Ishikawa (cell line): Measurements from ENCODE around the gene STPG4.

Source experiments
- CEBPB ChIP-seq: IDR thresholded peaks from 2 replicates; pipeline ENCODE4 v1.6.1; 2012
- CREB1 ChIP-seq: IDR thresholded peaks from 2 replicates; pipeline ENCODE4 v1.6.1; 2012; ENCODE audit warnings: low read depth
- EGR1 ChIP-seq: IDR thresholded peaks from 2 replicates; pipeline ENCODE4 v1.6.1; 2012
- EP300 ChIP-seq: IDR thresholded peaks from 2 replicates; pipeline ENCODE4 v1.6.1; 2012; ENCODE audit warnings: borderline replicate concordance
- FOXM1 ChIP-seq: IDR thresholded peaks from 2 replicates; pipeline ENCODE4 v1.6.1; 2012; ENCODE audit warnings: low read depth, borderline replicate concordance
- MAX ChIP-seq: IDR thresholded peaks from 2 replicates; pipeline ENCODE4 v1.6.1; 2012
- NFIC ChIP-seq: IDR thresholded peaks from 2 replicates; pipeline ENCODE4 v1.6.1; 2012
- RAD21 ChIP-seq: IDR thresholded peaks from 2 replicates; pipeline ENCODE4 v1.6.1; 2012; ENCODE audit warnings: low read depth
- REST ChIP-seq: IDR thresholded peaks from 2 replicates; pipeline ENCODE4 v1.6.1; 2012; ENCODE audit warnings: low read depth, mild to moderate bottlenecking
- TAF1 ChIP-seq: IDR thresholded peaks from 2 replicates; pipeline ENCODE4 v1.6.1; 2012; ENCODE audit warnings: low read depth, mild to moderate bottlenecking
- TCF12 ChIP-seq: IDR thresholded peaks from 2 replicates; pipeline ENCODE4 v1.6.1; 2012; ENCODE audit warnings: low read depth
- TEAD4 ChIP-seq: IDR thresholded peaks from 2 replicates; pipeline ENCODE4 v1.6.1; 2012
- YY1 ChIP-seq: IDR thresholded peaks from 2 replicates; pipeline ENCODE4 v1.6.1; 2012; ENCODE audit warnings: low read depth
- ZBTB7A ChIP-seq: IDR thresholded peaks from 2 replicates; pipeline ENCODE4 v1.6.1; 2012; ENCODE audit warnings: low read depth
- TF ChIP-seq, protein P1 (sequence below): IDR thresholded peaks from 2 replicates; pipeline ENCODE4 v1.6.1; 2012

The STPG4 gene

DNA sequence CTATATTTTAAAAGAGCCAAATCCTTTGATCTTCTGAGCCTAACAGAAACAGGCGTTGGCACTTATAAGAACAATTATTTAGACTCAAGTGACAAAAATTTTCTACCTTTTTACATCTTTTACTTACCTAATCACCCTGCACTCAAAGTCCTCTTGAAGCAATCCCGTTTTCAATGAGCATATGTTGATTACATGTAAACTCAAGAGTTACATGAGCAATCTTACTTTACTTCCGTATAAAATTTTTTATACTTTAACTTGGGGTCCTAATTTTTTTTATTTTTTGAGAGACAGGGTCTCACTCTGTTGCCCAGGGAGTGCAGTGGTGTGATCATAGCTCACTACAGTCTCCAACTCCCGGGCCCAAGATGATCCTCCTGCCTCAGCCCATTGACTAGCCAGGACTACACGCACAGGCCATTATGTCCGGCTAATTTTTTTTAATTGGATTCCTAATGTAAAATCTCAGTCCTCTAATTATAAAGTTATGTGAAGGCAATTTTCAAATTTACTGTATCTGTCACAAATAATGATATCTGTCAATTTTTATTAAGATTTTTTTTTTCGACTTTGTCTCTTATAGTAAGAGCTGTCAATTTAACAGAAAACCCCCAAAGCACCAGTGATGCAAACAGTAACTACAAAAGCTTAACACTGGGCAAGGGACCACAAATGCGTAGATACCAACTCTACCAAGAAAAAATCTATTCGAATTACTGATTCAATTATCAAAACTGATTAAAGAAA is 19.1 kb upstream of the STPG4 start:
- TF ChIP-seq MAX: no peak
- TF ChIP-seq, protein P1, sequence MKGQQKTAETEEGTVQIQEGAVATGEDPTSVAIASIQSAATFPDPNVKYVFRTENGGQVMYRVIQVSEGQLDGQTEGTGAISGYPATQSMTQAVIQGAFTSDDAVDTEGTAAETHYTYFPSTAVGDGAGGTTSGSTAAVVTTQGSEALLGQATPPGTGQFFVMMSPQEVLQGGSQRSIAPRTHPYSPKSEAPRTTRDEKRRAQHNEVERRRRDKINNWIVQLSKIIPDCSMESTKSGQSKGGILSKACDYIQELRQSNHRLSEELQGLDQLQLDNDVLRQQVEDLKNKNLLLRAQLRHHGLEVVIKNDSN: no peak
- TF ChIP-seq YY1: no peak
- TF ChIP-seq ZBTB7A: no peak
- no peak for TF ChIP-seq CREB1
- no peak for TF ChIP-seq TCF12
- no peak for TF ChIP-seq CEBPB
- no peak for TF ChIP-seq REST
- TF ChIP-seq TEAD4: no peak
- TF ChIP-seq EP300: no peak
- TF ChIP-seq TAF1: no peak
- TF ChIP-seq FOXM1: no peak
- TF ChIP-seq NFIC: no peak
- TF ChIP-seq RAD21: no peak
- TF ChIP-seq EGR1: no peak

DNA sequence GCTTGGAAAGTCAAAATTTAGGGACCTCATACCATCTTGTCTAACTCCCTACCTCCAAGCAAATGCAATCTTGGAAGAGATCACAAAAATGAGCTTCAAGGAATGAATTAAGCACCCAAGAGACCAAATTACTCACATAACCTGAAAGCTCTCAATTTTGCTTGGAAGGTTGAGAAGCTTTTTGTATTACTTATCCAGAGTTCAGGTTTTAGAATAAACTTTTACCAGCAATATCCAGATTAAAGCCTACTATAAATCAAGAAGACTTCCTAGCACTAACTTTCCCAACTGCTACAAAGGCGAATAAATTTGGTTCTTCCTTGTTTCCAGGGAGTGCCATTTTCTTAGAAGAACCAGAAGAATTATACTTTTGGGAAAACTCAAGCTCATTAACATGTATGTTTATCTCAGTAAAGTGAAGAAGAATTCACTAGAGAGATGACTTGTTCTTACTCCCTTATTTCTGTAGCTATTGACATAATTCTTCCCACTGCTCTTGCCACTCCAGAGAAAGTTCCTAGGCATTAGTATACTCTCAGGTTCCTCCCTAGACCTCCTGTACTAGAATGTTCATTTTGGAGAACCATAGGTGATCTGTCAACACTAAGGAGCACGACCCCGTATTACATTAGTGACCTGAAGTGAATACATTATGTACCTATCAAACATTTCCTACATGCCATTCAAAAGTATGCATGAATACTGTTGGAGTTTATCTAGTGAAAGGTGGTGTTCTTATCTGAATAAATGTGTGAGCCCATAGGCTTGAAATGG is 18.0 kb upstream of the STPG4 start:
- TF ChIP-seq TCF12: no peak
- TF ChIP-seq NFIC: no peak
- no peak for TF ChIP-seq TAF1
- no peak for TF ChIP-seq EP300
- TF ChIP-seq REST: no peak
- TF ChIP-seq CEBPB: no peak
- TF ChIP-seq, protein P1: no peak
- no peak for TF ChIP-seq EGR1
- TF ChIP-seq ZBTB7A: no peak
- TF ChIP-seq FOXM1: no peak
- TF ChIP-seq YY1: no peak
- TF ChIP-seq TEAD4: no peak
- TF ChIP-seq CREB1: no peak
- no peak for TF ChIP-seq MAX
- no peak for TF ChIP-seq RAD21

GRCh38 chr2:47172156-47172921 is 17.2 kb upstream of the STPG4 start:
- TF ChIP-seq ZBTB7A: no peak
- no peak for TF ChIP-seq YY1
- TF ChIP-seq CREB1: no peak
- no peak for TF ChIP-seq REST
- TF ChIP-seq, protein P1: no peak
- no peak for TF ChIP-seq EGR1
- no peak for TF ChIP-seq NFIC
- TF ChIP-seq TAF1: no peak
- no peak for TF ChIP-seq EP300
- TF ChIP-seq TCF12: no peak
- TF ChIP-seq CEBPB: no peak
- TF ChIP-seq MAX: no peak
